HepG2 (cell line): ENCODE measurements around the gene C21orf91.

ENCODE experiments used
- ELF3 ChIP-seq: IDR thresholded peaks from 2 replicates; pipeline ENCODE4 v1.6.1; 2016; ENCODE audit warnings: missing genetic modification reagents, missing compliant biosample characterization
- POLR2A ChIP-seq, 2 experiments: IDR thresholded peaks; 2 replicates each; pipeline ENCODE4 v1.6.1; 2011; ENCODE audit warnings: low read depth in 2 of 2, low read length in 2 of 2, mild to moderate bottlenecking in 1 of 2, moderate library complexity in 1 of 2; ENCODE audit not compliant: insufficient read depth in 1 of 2
- ZBTB7A ChIP-seq: sonication (generic); formaldehyde crosslinking; IDR thresholded peaks from 2 replicates; pipeline ENCODE4 v1.8.0; 2022; ENCODE audit warnings: mild to moderate bottlenecking, missing genetic modification reagents
- ZNF224 ChIP-seq: sonication (generic); formaldehyde crosslinking; IDR thresholded peaks from 2 replicates; pipeline ENCODE4 v1.5.0; 2020; ENCODE audit warnings: mild to moderate bottlenecking, missing genetic modification reagents
- ZZZ3 ChIP-seq: sonication (generic); formaldehyde crosslinking; IDR thresholded peaks from 2 replicates; pipeline ENCODE4 v1.4.0; 2020; ENCODE audit warnings: missing genetic modification reagents, mild to moderate bottlenecking, borderline replicate concordance
- TF ChIP-seq, protein P1 (sequence below): sonication (generic); formaldehyde crosslinking; IDR thresholded peaks from 2 replicates; pipeline ENCODE4 v1.8.0; 2022; ENCODE audit warnings: missing genetic modification reagents, mild to moderate bottlenecking, inconsistent platforms, borderline replicate concordance

DNA sequence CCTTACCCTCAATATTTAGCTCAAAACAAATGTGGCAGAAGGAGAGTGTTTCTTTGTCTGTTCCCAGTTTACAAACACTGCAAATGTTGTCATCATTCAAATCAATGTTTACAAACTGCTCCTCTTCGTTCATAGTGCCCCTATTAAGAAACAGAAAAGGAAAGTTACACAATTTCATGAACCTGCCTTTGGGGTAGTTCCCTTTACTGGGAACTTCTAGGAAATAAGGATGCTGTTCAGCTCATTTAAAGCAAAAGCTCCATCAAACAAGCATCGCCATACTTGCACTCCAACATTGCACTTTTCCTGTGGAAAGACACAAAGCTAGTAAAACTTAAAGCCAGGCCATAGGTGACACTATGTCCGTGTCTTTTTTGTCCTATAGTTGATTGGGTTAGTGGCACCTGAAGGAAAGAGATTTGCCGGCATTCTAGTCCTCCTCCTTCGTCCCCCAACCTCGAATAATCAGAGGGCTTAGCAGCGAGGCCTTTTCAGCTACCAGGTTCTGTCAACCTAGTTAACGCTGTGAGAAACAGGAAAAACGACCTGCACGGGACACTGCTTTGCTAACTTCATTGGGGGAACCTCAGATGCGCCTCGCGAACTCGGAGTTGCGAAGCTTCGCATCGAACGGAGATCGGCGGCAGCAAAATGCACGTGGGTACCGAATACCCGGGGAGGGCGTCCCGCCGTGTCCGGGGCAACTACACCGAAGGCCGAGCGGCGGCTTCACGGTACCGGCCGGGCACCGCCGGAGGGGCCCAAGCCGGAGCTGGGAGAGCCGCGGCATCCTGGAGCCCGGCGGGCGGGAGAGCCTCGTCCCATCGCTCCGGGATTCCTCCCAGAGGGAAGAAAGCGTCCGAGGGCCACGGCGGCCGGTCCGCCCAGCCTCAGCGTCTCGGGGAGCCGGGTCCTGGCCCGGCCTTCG lies 706 bp downstream of the C21orf91 start:
- TF ChIP-seq, protein P1, sequence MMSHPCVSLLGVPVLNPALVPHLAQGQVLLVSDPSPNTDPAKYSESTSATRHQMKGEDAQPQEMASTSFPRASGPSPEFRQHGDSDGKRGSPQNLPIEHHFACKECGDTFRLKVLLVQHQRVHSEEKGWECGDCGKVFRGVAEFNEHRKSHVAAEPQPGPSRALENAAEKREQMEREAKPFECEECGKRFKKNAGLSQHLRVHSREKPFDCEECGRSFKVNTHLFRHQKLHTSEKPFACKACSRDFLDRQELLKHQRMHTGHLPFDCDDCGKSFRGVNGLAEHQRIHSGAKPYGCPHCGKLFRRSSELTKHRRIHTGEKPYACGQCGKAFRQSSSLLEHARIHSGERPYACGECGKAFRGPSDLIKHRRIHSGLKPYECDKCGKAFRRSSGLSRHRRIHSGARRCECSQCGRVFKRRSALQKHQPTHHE (CRISPR knock-in tag): no peak
- TF ChIP-seq ZNF224 (CRISPR knock-in tag) (no peak), ZZZ3 (no peak; the same call in 1 of the 2 replicates), ZBTB7A (CRISPR knock-in tag) (no peak), POLR2A (IDR thresholded peaks at IDR 0.05; ENCODE audit: insufficient read depth in 1 of 2, low read depth in 2 of 2, low read length in 2 of 2) (no peak), ELF3 (no peak)
